Measurements from ENCODE around the gene RAD52. TPM values are rescaled to one million over a fixed set of nuclear protein-coding genes. Genes with fewer than 3 reads are reported as not detected.

Gene RAD52
- 10 to 100 TPM; 13.2 to 25.7 TPM for total RNA-seq
- polyA plus RNA-seq: 10 to 100 TPM in 1 of 2 donors, 1 to 10 TPM in 1; 4.4 to 14.3 TPM
- long read RNA-seq, donor 1, partial matches to known transcripts: 6 of 18 reads
- long read RNA-seq, donor 1, other reads (novel, unspliced or antisense): 7 of 18 reads
- long read RNA-seq, donor 2, partial matches to known transcripts: 0 of 8 reads
- long read RNA-seq, donor 2, other reads (novel, unspliced or antisense): 7 of 8 reads

GRCh38 chr12:949453-950191 is at the start of gene RAD52:
Gene RAD52 (minus strand): TSS chr12:949694. CDS start chr12:933058, 16,636 bp downstream.
- WGBS, 2 donors: 1% methylated on average over 53 to 58 of the region's 58 CpGs
- no peaks in the 10 kb centered on the region for H3K27me3 ChIP-seq (ENCODE audit: control insufficient read depth in 1 of 2, insufficient read depth in 2 of 2, low read length in 1 of 2)
- no peaks in the 10 kb centered on the region for H3K4me1 ChIP-seq (ENCODE audit: control insufficient read depth in 1 of 2, insufficient read depth in 2 of 2, low read length in 2 of 2)
- H3K36me3 ChIP-seq (ENCODE audit: control insufficient read depth in 1 of 2, insufficient read depth in 2 of 2, low read length in 1 of 2): no peaks in the 10 kb centered on the region
- H3K4me3 ChIP-seq (ENCODE audit: low read length in 2 of 2): peak within 1 kb of the TSS; percentile 66 to 77
- DNase-seq (peak; percentile 99 to 100), ATAC-seq (ENCODE audit: low FRiP score) (peak; percentile 99)
- no peaks in the 10 kb centered on the region for H3K9me3 ChIP-seq (ENCODE audit: control insufficient read depth, low read length)
- peak within 1 kb of the TSS; percentile 47 to 75 for H3K27ac ChIP-seq (ENCODE audit: low read depth in 1 of 2, low read length in 2 of 2)
- intact Hi-C loops (cut with DNase I): loop anchor here (2.0 to 10.0 kb wide), 8 partner anchors 41 to 385 kb away; partner anchors contain the start of genes ERC1 (in 1 of the 2) and WNK1 (in 1 of the 2)

GRCh38 chr12:998020-998874 is 48.8 kb upstream of the RAD52 start:
- Histone ChIP-seq H3K4me3 (ENCODE audit: low read length in 2 of 2) (no peak overlapping the region), H3K27me3 (ENCODE audit: control insufficient read depth in 1 of 2, insufficient read depth in 2 of 2, low read length in 1 of 2) (no peaks in the 10 kb centered on the region), H3K27ac (ENCODE audit: low read depth in 1 of 2, low read length in 2 of 2) (peak overlapping the region in 1 of 2 donors; percentile 71), H3K36me3 (ENCODE audit: control insufficient read depth in 1 of 2, insufficient read depth in 2 of 2, low read length in 1 of 2) (peaks cover 0 to 3% of the 10 kb centered on the region in 2 donors), H3K9me3 (ENCODE audit: control insufficient read depth, low read length) (no peaks in the 10 kb centered on the region), H3K4me1 (ENCODE audit: control insufficient read depth in 1 of 2, insufficient read depth in 2 of 2, low read length in 2 of 2) (peaks cover 0 to 2% of the 10 kb centered on the region in 2 donors)
- no peak for ATAC-seq (ENCODE audit: low FRiP score)
- intact Hi-C loops (cut with DNase I): no loop called here
- DNase-seq: no peak
- WGBS, 2 donors: 30 to 34% methylated on average over 6 of the region's 6 CpGs

GRCh38 chr12:997505-997904 is 48.0 kb upstream of the RAD52 start:
- no peak overlapping the region for H3K4me3 ChIP-seq (ENCODE audit: low read length in 2 of 2)
- WGBS, 2 donors: 71 to 78% methylated on average over 1 of the region's 1 CpG
- ATAC-seq (ENCODE audit: low FRiP score) (no peak), DNase-seq (no peak)
- no peaks in the 10 kb centered on the region for H3K9me3 ChIP-seq (ENCODE audit: control insufficient read depth, low read length)
- intact Hi-C loops (cut with DNase I): no loop called here
- peaks cover 0 to 2% of the 10 kb centered on the region in 2 donors for H3K4me1 ChIP-seq (ENCODE audit: control insufficient read depth in 1 of 2, insufficient read depth in 2 of 2, low read length in 2 of 2)
- no peaks in the 10 kb centered on the region for H3K27me3 ChIP-seq (ENCODE audit: control insufficient read depth in 1 of 2, insufficient read depth in 2 of 2, low read length in 1 of 2)
- H3K27ac ChIP-seq (ENCODE audit: low read depth in 1 of 2, low read length in 2 of 2): peak overlapping the region in 1 of 2 donors; percentile 12
- peaks cover 0 to 3% of the 10 kb centered on the region in 2 donors for H3K36me3 ChIP-seq (ENCODE audit: control insufficient read depth in 1 of 2, insufficient read depth in 2 of 2, low read length in 1 of 2)

GRCh38 chr12:996881-997280 is 47.4 kb upstream of the RAD52 start:
- intact Hi-C loops (cut with DNase I): no loop called here
- Histone ChIP-seq H3K36me3 (ENCODE audit: control insufficient read depth in 1 of 2, insufficient read depth in 2 of 2, low read length in 1 of 2) (peaks cover 0 to 3% of the 10 kb centered on the region in 2 donors), H3K4me3 (ENCODE audit: low read length in 2 of 2) (no peak overlapping the region), H3K27ac (ENCODE audit: low read depth in 1 of 2, low read length in 2 of 2) (no peak overlapping the region), H3K27me3 (ENCODE audit: control insufficient read depth in 1 of 2, insufficient read depth in 2 of 2, low read length in 1 of 2) (no peaks in the 10 kb centered on the region), H3K9me3 (ENCODE audit: control insufficient read depth, low read length) (no peaks in the 10 kb centered on the region), H3K4me1 (ENCODE audit: control insufficient read depth in 1 of 2, insufficient read depth in 2 of 2, low read length in 2 of 2) (peaks cover 0 to 2% of the 10 kb centered on the region in 2 donors)
- ATAC-seq (ENCODE audit: low FRiP score) (no peak), DNase-seq (no peak)
- WGBS, 2 donors: 85 to 91% methylated on average over 4 of the region's 4 CpGs

- no peak for DNase-seq
- no peaks in the 10 kb centered on the region for H3K4me1 ChIP-seq (ENCODE audit: control insufficient read depth in 1 of 2, insufficient read depth in 2 of 2, low read length in 2 of 2)
- no peaks in the 10 kb centered on the region for H3K9me3 ChIP-seq (ENCODE audit: control insufficient read depth, low read length)
- H3K4me3 ChIP-seq (ENCODE audit: low read length in 2 of 2): no peak overlapping the region
- no peak overlapping the region for H3K27ac ChIP-seq (ENCODE audit: low read depth in 1 of 2, low read length in 2 of 2)
- intact Hi-C loops (cut with DNase I): loop anchor here (5.0 kb wide), 1 partner anchor 90 kb away; no protein-coding TSS in a partner anchor
- H3K27me3 ChIP-seq (ENCODE audit: control insufficient read depth in 1 of 2, insufficient read depth in 2 of 2, low read length in 1 of 2): no peaks in the 10 kb centered on the region
- H3K36me3 ChIP-seq (ENCODE audit: control insufficient read depth in 1 of 2, insufficient read depth in 2 of 2, low read length in 1 of 2): no peaks in the 10 kb centered on the region
- ATAC-seq (ENCODE audit: low FRiP score): no peak
- 3 to 7% methylated on average over 1 of the region's 1 CpG for WGBS, 2 donors
These were observed 43.2 kb upstream of the RAD52 start for GRCh38 chr12:992647-993046.

GRCh38 chr12:991350-992333 is 42.1 kb upstream of the RAD52 start:
- Histone ChIP-seq H3K27ac (ENCODE audit: low read depth in 1 of 2, low read length in 2 of 2) (peak overlapping the region; percentile 20 to 64), H3K27me3 (ENCODE audit: control insufficient read depth in 1 of 2, insufficient read depth in 2 of 2, low read length in 1 of 2) (no peaks in the 10 kb centered on the region), H3K4me3 (ENCODE audit: low read length in 2 of 2) (peak overlapping the region; percentile 75 to 85), H3K9me3 (ENCODE audit: control insufficient read depth, low read length) (no peaks in the 10 kb centered on the region), H3K4me1 (ENCODE audit: control insufficient read depth in 1 of 2, insufficient read depth in 2 of 2, low read length in 2 of 2) (no peaks in the 10 kb centered on the region), H3K36me3 (ENCODE audit: control insufficient read depth in 1 of 2, insufficient read depth in 2 of 2, low read length in 1 of 2) (no peaks in the 10 kb centered on the region)
- DNase-seq: peak in 1 of 2 donors; percentile 80
- WGBS, 2 donors: 4% methylated on average over 35 to 48 of the region's 48 CpGs
- intact Hi-C loops (cut with DNase I): loop anchor here (2.0 to 5.0 kb wide), 2 partner anchors 41 to 91 kb away; no protein-coding TSS in a partner anchor
- ATAC-seq (ENCODE audit: low FRiP score): peak; percentile 23

GRCh38 chr12:990661-991349 is 41.3 kb upstream of the RAD52 start, which contains the start of gene ERC1:
Gene ERC1 (plus strand): TSS chr12:991223. CDS start chr12:1027904, 36,681 bp downstream.
- intact Hi-C loops (cut with DNase I): loop anchor here (2.0 to 5.0 kb wide), 2 partner anchors 40 to 91 kb away; no protein-coding TSS in a partner anchor
- 0% methylated on average over 50 to 87 of the region's 87 CpGs for WGBS, 2 donors
- Histone ChIP-seq H3K9me3 (ENCODE audit: control insufficient read depth, low read length) (no peaks in the 10 kb centered on the region), H3K4me1 (ENCODE audit: control insufficient read depth in 1 of 2, insufficient read depth in 2 of 2, low read length in 2 of 2) (no peaks in the 10 kb centered on the region), H3K27me3 (ENCODE audit: control insufficient read depth in 1 of 2, insufficient read depth in 2 of 2, low read length in 1 of 2) (no peaks in the 10 kb centered on the region), H3K36me3 (ENCODE audit: control insufficient read depth in 1 of 2, insufficient read depth in 2 of 2, low read length in 1 of 2) (no peaks in the 10 kb centered on the region), H3K27ac (ENCODE audit: low read depth in 1 of 2, low read length in 2 of 2) (peak within 1 kb of the TSS; percentile 20 to 93), H3K4me3 (ENCODE audit: low read length in 2 of 2) (peak within 1 kb of the TSS; percentile 75 to 85)
- DNase-seq (peak; percentile 93 to 96), ATAC-seq (ENCODE audit: low FRiP score) (peak; percentile 96)
